Renal cortical epithelial cell (primary cell): Measurements from ENCODE around the gene JPH3. TPM values are rescaled to one million over a fixed set of nuclear protein-coding genes. Genes with fewer than 3 reads are reported as not detected.

Experiments
- DNase-seq: peaks from one replicate; pipeline ENCODE4 v3.0.0-alpha.2; 2011; ENCODE audit warnings: low read depth
- total RNA-seq: library from RNA; depleted of rRNA; stranded (reverse); fragments of >200 nt; gene quantifications from 2 replicates; pipeline ENCODE4 v1.2.3, GENCODE V29; 2014

The JPH3 gene
- total RNA-seq, 1 donor from 2014 or later = 0.50 TPM

GRCh38 chr16:87653234-87653633 is 50.9 kb downstream of the JPH3 start:
- DNase-seq = no peak

GRCh38 chr16:87654826-87655225 is 52.5 kb downstream of the JPH3 start:
- DNase-seq = no peak

- DNase-seq = no peak
These were observed 54.0 kb downstream of the JPH3 start for GRCh38 chr16:87656328-87656727.

GRCh38 chr16:87657621-87658192 is 55.4 kb downstream of the JPH3 start:
- DNase-seq = no peak

GRCh38 chr16:87658564-87659225 is 56.4 kb downstream of the JPH3 start:
- no peak for DNase-seq

- DNase-seq = peak; percentile 18
These were observed 59.3 kb downstream of the JPH3 start for GRCh38 chr16:87661561-87661960.

GRCh38 chr16:87662254-87663204 is 60.2 kb downstream of the JPH3 start:
- no peak for DNase-seq

GRCh38 chr16:87664792-87665191 is 62.5 kb downstream of the JPH3 start:
- DNase-seq = no peak

- no peak for DNase-seq
These were observed 62.9 kb downstream of the JPH3 start for GRCh38 chr16:87665193-87665592.

- no peak for DNase-seq
These were observed 64.6 kb downstream of the JPH3 start for GRCh38 chr16:87666919-87667318.

- no peak for DNase-seq
These were observed 65.1 kb downstream of the JPH3 start for GRCh38 chr16:87667443-87667842.

- no peak for DNase-seq
These were observed 65.6 kb downstream of the JPH3 start for GRCh38 chr16:87667946-87668345.

GRCh38 chr16:87669672-87670071 is 67.4 kb downstream of the JPH3 start:
- DNase-seq = no peak

GRCh38 chr16:87671221-87671620 is 68.9 kb downstream of the JPH3 start:
- DNase-seq = no peak

- no peak for DNase-seq
These were observed 69.5 kb downstream of the JPH3 start for GRCh38 chr16:87671715-87672270.

- no peak for DNase-seq
These were observed 72.1 kb downstream of the JPH3 start for GRCh38 chr16:87674419-87674818.

GRCh38 chr16:87675111-87675719 is 72.9 kb downstream of the JPH3 start:
- no peak for DNase-seq

GRCh38 chr16:87677830-87678229 is 75.5 kb downstream of the JPH3 start:
- DNase-seq = no peak

- DNase-seq = no peak
These were observed 76.3 kb downstream of the JPH3 start for GRCh38 chr16:87678618-87679017.

GRCh38 chr16:87679593-87680271 is 77.4 kb downstream of the JPH3 start:
- DNase-seq = no peak

- DNase-seq = no peak
These were observed 78.0 kb downstream of the JPH3 start for GRCh38 chr16:87680272-87680644.
